ENCODE data around the gene PIGQ.

The PIGQ gene

GRCh38 chr16:530111-530817 lies 39.5 kb upstream of the PIGQ start:
- H3K4me1 ChIP-seq, result peaks cover 9% of the 10 kb centered on the region
- no peak overlapping the region for H3K9ac ChIP-seq
- no peak overlapping the region for H3K4me3 ChIP-seq (ENCODE audit: low read depth, low read length)

DNA sequence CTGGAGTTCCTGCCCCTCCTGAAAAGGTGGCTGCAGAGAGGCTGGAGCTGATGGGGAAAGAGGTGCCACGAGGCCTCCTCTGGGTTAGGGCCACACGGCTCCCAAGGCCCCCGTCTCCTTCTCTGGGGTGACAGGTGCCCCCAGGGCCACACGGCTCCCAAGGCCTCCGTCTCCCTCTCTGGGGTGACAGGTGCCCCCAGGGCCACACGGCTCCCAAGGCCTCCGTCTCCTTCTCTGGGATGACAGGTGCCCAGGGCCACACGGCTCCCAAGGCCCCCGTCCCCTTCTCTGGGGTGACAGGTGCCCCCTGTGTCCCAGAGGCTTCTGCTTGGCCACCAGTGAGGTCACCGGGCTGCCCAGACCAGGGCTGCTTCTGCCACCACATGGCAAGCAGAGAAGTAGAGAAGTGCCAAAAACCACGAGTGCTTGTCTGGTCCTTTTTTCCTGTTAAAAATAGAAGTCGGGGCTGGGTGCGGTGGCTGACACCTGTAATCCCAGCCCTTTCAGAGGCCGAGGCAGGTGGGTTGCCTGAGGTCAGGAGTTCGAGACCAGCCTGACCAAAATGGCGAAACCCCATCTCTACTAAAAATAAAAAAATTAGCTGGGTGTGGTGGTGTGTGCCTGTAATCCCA lies 38.2 kb upstream of the PIGQ start:
- TF ChIP-seq CTCF (IDR thresholded peaks at IDR 0.05), result no peak
- H3K4me3 ChIP-seq (ENCODE audit: low read depth, low read length), result no peak overlapping the region
- H3K4me2 ChIP-seq (ENCODE audit: low read length), result no peak overlapping the region
- peaks cover 63% of the 10 kb centered on the region for H3K79me2 ChIP-seq
- no peak overlapping the region for H3K27ac ChIP-seq
- no peak overlapping the region for H3K9ac ChIP-seq
- no peaks in the 10 kb centered on the region for H3K4me1 ChIP-seq
- H3K36me3 ChIP-seq (ENCODE audit: control insufficient read depth, insufficient read depth, low read length), result no peaks in the 10 kb centered on the region
- no peaks in the 10 kb centered on the region for H3K9me3 ChIP-seq (ENCODE audit: control insufficient read depth, low read length)
- H3K27me3 ChIP-seq (ENCODE audit: control insufficient read depth, insufficient read depth, low read length), result no peaks in the 10 kb centered on the region
- no peak overlapping the region for H2AFZ ChIP-seq

More at GRCh38 chr16:530111-530817, 39.5 kb upstream of the PIGQ start:
- Histone ChIP-seq H2AFZ (no peak overlapping the region), H3K79me2 (peaks cover 58% of the 10 kb centered on the region), H3K27me3 (ENCODE audit: control insufficient read depth, insufficient read depth, low read length) (no peaks in the 10 kb centered on the region), H3K36me3 (ENCODE audit: control insufficient read depth, insufficient read depth, low read length) (no peaks in the 10 kb centered on the region), H3K9me3 (ENCODE audit: control insufficient read depth, low read length) (no peaks in the 10 kb centered on the region), H3K4me2 (ENCODE audit: low read length) (no peak overlapping the region), H3K27ac (no peak overlapping the region)
- TF ChIP-seq CTCF (IDR thresholded peaks at IDR 0.05), result no peak

DNA sequence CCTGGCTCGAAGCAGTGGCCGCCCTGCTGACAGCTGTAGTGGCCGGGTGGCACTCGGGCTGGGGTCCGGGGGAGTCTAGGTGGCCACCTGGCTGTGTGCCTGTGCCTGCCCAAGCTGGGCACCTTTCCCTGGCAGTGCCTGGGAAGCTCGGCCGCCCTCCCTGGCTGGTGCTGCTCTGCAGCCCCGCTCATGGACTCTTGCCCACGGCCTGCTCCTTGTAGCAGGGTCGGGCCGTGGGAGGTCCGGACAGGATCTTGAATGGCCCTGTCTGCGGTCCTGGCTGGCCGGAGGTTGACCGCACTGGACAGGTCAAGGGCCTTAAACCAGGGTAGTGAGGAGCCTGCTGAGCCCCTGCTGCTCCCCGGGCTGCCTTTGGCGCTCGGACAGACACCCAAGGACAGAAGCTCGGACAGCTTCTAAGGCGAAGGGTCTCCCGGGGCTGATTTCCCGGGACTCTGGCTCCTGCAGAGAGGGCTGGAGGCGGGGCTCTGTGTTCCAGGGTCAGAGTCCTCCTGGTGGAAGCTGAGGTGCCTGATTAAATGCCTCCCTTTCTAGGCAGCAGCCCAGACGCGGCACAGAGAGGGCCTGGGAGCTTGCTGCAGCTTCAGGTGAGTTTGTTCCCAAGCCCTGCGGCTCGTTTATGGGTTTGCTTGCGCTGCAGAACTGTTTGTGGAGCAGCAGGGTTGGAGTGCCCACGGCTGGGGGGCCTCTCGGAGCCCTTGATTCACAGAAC lies 36.2 kb upstream of the PIGQ start:
- no peaks in the 10 kb centered on the region for H3K4me1 ChIP-seq
- H2AFZ ChIP-seq, result no peak overlapping the region
- H3K4me2 ChIP-seq (ENCODE audit: low read length), result no peak overlapping the region
- H3K9ac ChIP-seq, result no peak overlapping the region
- no peak for TF ChIP-seq CTCF (IDR thresholded peaks at IDR 0.05)
- no peak overlapping the region for H3K27ac ChIP-seq
- H3K27me3 ChIP-seq (ENCODE audit: control insufficient read depth, insufficient read depth, low read length), result no peaks in the 10 kb centered on the region
- no peaks in the 10 kb centered on the region for H3K9me3 ChIP-seq (ENCODE audit: control insufficient read depth, low read length)
- peaks cover 66% of the 10 kb centered on the region for H3K79me2 ChIP-seq
- H3K36me3 ChIP-seq (ENCODE audit: control insufficient read depth, insufficient read depth, low read length), result no peaks in the 10 kb centered on the region
- H3K4me3 ChIP-seq (ENCODE audit: low read depth, low read length), result no peak overlapping the region

DNA sequence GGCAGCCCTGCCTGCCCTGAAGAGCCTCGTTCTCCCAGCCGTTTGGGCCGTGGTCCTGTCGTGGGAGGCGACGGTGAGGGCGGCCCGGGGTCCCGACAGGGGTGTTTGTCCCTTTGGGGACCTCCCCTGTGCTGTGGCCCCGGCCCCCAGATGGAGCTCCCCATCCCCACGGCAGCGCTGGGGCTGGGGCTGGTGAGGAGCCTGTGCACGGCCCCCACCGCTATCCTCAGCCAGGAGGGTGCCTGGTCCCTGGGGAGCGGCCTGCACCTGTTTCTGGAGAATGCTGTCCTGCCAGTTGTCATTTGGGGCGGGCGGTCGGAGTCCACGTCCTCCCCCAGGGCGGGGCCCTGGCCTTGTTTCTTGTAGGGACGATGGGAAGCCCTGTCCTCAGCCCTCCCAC lies 35.6 kb upstream of the PIGQ start:
- Histone ChIP-seq H3K36me3 (ENCODE audit: control insufficient read depth, insufficient read depth, low read length) (no peaks in the 10 kb centered on the region), H2AFZ (no peak overlapping the region), H3K9ac (no peak overlapping the region), H3K27ac (no peak overlapping the region), H3K79me2 (peaks cover 63% of the 10 kb centered on the region), H3K4me1 (no peaks in the 10 kb centered on the region), H3K4me2 (ENCODE audit: low read length) (no peak overlapping the region), H3K27me3 (ENCODE audit: control insufficient read depth, insufficient read depth, low read length) (no peaks in the 10 kb centered on the region), H3K4me3 (ENCODE audit: low read depth, low read length) (no peak overlapping the region), H3K9me3 (ENCODE audit: control insufficient read depth, low read length) (no peaks in the 10 kb centered on the region)
- no peak for TF ChIP-seq CTCF (IDR thresholded peaks at IDR 0.05)

Measured in parathyroid adenoma (tissue), 2 donors.